Ovary (tissue), 9 donors: ENCODE results near the gene ADGRE2. TPM values are rescaled to one million over a fixed set of nuclear protein-coding genes. Genes with fewer than 3 reads are reported as not detected.

ENCODE experiments used
- DNase-seq, 5 donors: peaks; one replicate each; pipeline ENCODE4 v3.0.0-alpha.2; 2019 to 2020
- H3K27ac ChIP-seq, 2 donors: fragments of 200-600 bp; one replicate each; pipeline versions ENCODE4 v1.5.1 to v1.8.0; 2019 to 2022
- H3K27me3 ChIP-seq: fragments of 200-600 bp; one replicate; pipeline ENCODE4 v1.8.0; 2022
- H3K36me3 ChIP-seq: fragments of 200-600 bp; sonication (generic); one replicate; pipeline ENCODE4 v1.5.1; 2019
- H3K4me1 ChIP-seq: one replicate; pipeline ENCODE4 v1.8.1; 2013; ENCODE audit warnings: mild to moderate bottlenecking, moderate library complexity; ENCODE audit not compliant: insufficient read depth
- H3K4me3 ChIP-seq: fragments of 200-600 bp; sonication (generic); one replicate; pipeline ENCODE4 v1.5.1; 2017
- H3K9me3 ChIP-seq, 2 donors: fragments of 200-600 bp in 1 of 2; sonication (generic) in 1 of 2; one replicate each; pipeline versions ENCODE4 v1.5.1 to v1.8.1; 2013 to 2019; ENCODE audit warnings: mild to moderate bottlenecking in 1 of 2, moderate library complexity in 1 of 2
- EP300 ChIP-seq: sonication (generic); formaldehyde crosslinking; IDR thresholded peaks from one replicate; pipeline ENCODE4 v1.6.1; 2017; ENCODE audit warnings: antibody characterized with exemption
- POLR2A ChIP-seq: fragments of 450-650 bp; IDR thresholded peaks from one replicate; pipeline ENCODE4 v1.6.1; 2017; ENCODE audit warnings: antibody characterized with exemption, mild to moderate bottlenecking, moderate library complexity
- WGBS, 3 donors: extraction: QIAGEN DNeasy Blood & Tissue Kit in 1 of 3; methylation state at CpG; one replicate each; pipeline versions ENCODE4 v1.1.5 to v1.1.7; 2013 to 2017; 5-methylcytosine and 5-hydroxymethylcytosine counted together
- intact Hi-C, 4 donors: fragments of 100-400 bp; cut with DNase I; formaldehyde crosslinking; loops; one replicate each; pipeline versions ENCODE4 v1.11.0 to v1.15.1; 2022 to 2023
- polyA plus RNA-seq, 2 donors: library from polyadenylated mRNA; stranded (reverse); fragments of 200-250 nt in 1 of 2; fragments of 350-450 nt in 1 of 2; fragmentation: Illumina TruSeq in 1 of 2; extraction: RNeasy Lipid Tissue Mini Kit (QIAGEN cat#74804) in 1 of 2; gene quantifications; one replicate each; pipeline ENCODE4 v1.2.3, GENCODE V29; 2013 to 2014
- total RNA-seq, 7 donors: library from RNA; depleted of rRNA in 2 of 7; stranded (reverse); fragments of >200 nt in 2 of 7; fragmentation: NEBNext Ultra II Directional in 3 of 7; extraction: Animal tissue kit (Norgen Biotek cat#: 25700) in 3 of 7; gene quantifications; one replicate each; pipeline versions ENCODE4 v1.1.0 to v1.2.4, GENCODE V29; 2016 to 2023
- TF ChIP-seq, protein P1 (sequence below), 3 donors: fragments of 450-650 bp in 2 of 3; fragments of 200-600 bp in 1 of 3; IDR thresholded peaks; one replicate each; pipeline versions ENCODE4 v1.5.1 to v1.8.0; 2016 to 2022; ENCODE audit warnings: antibody characterized with exemption in 3 of 3, mild to moderate bottlenecking in 1 of 3
- donor health status: DM: no; HTN: no; CAD: no; lungs with moderate emphysema.
- donor health status: DM: no; HTN: no; CAD: no.
- donor health status: Bipolar disorder and iron deficiency.
- donor health status: DM: yes; HTN: yes; CAD: no.
- donor health status: DM: no; HTN: no; CAD: no.
- donor health status: DM: yes; HTN: yes; CAD: no.

The ADGRE2 gene
- total and polyA plus RNA-seq, 9 donors, result 0.24 to 4.2 (median 1.0) TPM

DNA sequence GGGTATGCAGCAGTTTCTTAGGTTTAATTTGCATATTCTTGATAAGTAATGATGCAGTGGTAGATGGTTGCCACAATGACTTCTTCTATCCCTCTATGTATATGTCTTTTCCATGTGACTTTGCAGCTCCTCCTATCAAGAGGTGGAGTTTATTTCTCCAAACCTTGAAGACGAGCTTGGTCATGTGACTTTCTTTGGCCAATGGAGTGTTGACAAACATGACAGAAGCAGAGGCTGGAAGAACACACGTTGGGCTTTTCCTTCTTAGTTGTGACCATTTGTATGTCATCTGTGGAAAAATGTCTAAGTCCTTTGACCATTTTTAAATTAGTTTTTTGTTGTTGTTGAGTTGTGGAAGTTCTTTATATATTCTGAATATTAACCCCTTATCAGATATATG lies 56.2 kb downstream of the ADGRE2 start:
- WGBS, 3 donors, result 80 to 84% (median 81%) methylated on average over 2 of the region's 2 CpGs
- TF ChIP-seq EP300 (no peak), POLR2A (no peak)
- TF ChIP-seq, protein P1, sequence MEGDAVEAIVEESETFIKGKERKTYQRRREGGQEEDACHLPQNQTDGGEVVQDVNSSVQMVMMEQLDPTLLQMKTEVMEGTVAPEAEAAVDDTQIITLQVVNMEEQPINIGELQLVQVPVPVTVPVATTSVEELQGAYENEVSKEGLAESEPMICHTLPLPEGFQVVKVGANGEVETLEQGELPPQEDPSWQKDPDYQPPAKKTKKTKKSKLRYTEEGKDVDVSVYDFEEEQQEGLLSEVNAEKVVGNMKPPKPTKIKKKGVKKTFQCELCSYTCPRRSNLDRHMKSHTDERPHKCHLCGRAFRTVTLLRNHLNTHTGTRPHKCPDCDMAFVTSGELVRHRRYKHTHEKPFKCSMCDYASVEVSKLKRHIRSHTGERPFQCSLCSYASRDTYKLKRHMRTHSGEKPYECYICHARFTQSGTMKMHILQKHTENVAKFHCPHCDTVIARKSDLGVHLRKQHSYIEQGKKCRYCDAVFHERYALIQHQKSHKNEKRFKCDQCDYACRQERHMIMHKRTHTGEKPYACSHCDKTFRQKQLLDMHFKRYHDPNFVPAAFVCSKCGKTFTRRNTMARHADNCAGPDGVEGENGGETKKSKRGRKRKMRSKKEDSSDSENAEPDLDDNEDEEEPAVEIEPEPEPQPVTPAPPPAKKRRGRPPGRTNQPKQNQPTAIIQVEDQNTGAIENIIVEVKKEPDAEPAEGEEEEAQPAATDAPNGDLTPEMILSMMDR (IDR thresholded peaks at IDR 0.05), result no peak
- H3K4me1 ChIP-seq, result no peaks in the 10 kb centered on the region
- no peaks in the 10 kb centered on the region for H3K27me3 ChIP-seq
- H3K27ac ChIP-seq, result no peak overlapping the region
- H3K9me3 ChIP-seq, result peaks cover 7 to 33% of the 10 kb centered on the region in 2 donors
- no peaks in the 10 kb centered on the region for H3K36me3 ChIP-seq
- intact Hi-C loops, result no loop called here
- DNase-seq, result no peak
- no peak overlapping the region for H3K4me3 ChIP-seq

DNA sequence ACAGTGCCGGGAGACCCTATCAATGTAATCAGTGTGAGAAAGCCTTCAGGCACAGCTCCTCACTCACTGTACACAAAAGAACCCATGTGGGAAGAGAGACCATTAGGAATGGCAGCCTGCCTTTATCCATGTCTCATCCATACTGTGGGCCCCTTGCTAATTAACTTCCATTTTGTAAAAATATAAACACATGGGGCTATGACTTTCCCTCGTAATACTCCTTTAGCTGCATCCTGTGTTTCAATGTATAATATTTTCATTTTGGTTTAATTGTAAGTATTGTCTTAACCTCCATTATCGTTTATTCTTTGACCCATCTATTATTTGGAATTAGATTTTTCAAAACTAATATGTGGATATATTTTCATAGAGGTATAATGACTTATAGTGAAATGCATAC lies 59.2 kb downstream of the ADGRE2 start:
- Histone ChIP-seq H3K4me3 (no peak overlapping the region), H3K27ac (no peak overlapping the region), H3K9me3 (peaks cover 7 to 53% of the 10 kb centered on the region in 2 donors), H3K27me3 (no peaks in the 10 kb centered on the region), H3K4me1 (no peaks in the 10 kb centered on the region), H3K36me3 (peaks cover 3% of the 10 kb centered on the region)
- WGBS, 3 donors, result 97 to 98% (median 98%) methylated on average over 3 of the region's 3 CpGs
- intact Hi-C loops, result no loop called here
- TF ChIP-seq, protein P1 (IDR thresholded peaks at IDR 0.05), result no peak
- TF ChIP-seq EP300 (no peak), POLR2A (no peak)
- DNase-seq, result no peak

DNA sequence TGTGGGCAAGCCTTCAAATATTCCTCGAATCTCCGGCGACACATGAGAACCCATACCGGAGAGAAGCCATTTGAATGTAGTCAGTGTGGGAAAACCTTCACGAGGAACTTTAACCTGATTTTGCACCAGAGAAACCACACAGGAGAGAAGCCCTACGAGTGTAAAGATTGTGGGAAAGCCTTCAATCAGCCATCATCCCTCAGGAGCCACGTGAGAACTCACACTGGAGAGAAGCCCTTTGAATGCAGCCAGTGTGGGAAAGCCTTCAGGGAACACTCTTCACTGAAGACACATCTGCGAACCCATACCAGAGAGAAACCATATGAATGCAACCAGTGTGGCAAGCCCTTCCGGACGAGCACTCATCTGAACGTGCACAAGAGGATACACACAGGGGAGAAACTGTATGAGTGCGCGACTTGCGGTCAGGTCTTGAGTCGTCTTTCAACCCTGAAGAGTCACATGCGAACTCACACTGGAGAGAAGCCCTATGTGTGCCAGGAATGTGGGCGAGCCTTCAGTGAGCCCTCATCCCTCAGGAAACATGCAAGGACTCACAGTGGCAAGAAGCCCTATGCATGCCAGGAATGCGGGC lies 59.7 kb downstream of the ADGRE2 start:
- Histone ChIP-seq H3K27me3 (no peaks in the 10 kb centered on the region), H3K9me3 (peaks cover 7 to 53% of the 10 kb centered on the region in 2 donors), H3K36me3 (peaks cover 3% of the 10 kb centered on the region), H3K4me1 (no peaks in the 10 kb centered on the region), H3K27ac (no peak overlapping the region), H3K4me3 (no peak overlapping the region)
- no peak for TF ChIP-seq POLR2A
- TF ChIP-seq, protein P1 (IDR thresholded peaks at IDR 0.05), result no peak
- TF ChIP-seq EP300, result no peak
- no peak for DNase-seq
- 92 to 98% (median 93%) methylated on average over 18 of the region's 18 CpGs for WGBS, 3 donors
- intact Hi-C loops, result no loop called here

DNA sequence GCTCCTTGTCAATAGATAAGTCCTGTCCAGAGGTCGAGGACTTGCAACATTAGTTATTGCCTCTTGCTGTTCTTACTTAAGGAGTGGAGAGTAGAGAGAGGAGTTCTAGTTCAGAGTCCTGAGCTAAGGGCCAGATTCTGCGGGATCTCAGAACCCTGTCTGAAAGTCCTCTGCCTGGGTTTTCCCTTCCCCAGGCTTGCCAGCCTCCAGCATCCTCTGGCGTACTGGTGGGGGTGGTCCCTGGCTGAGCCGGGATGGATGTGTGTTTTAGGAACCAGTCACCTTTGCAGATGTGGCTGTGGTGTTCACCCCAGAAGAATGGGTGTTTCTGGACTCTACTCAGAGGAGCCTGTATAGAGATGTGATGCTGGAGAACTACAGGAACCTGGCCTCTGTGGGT lies 62.5 kb downstream of the ADGRE2 start:
- Histone ChIP-seq H3K4me1 (no peaks in the 10 kb centered on the region), H3K27me3 (no peaks in the 10 kb centered on the region), H3K9me3 (peaks cover 5 to 64% of the 10 kb centered on the region in 2 donors), H3K36me3 (peaks cover 3% of the 10 kb centered on the region), H3K4me3 (no peak overlapping the region), H3K27ac (no peak overlapping the region)
- no peak for DNase-seq
- intact Hi-C loops, result no loop called here
- WGBS, 3 donors, result 96 to 98% (median 97%) methylated on average over 4 of the region's 4 CpGs
- no peak for TF ChIP-seq EP300
- TF ChIP-seq, protein P1 (IDR thresholded peaks at IDR 0.05), result no peak
- TF ChIP-seq POLR2A, result no peak
